IPS-NIHi11 (cell line): ENCODE data around the gene ATG9B.
A peak's percentile ranks its signal among the peaks of the same experiment; 100 is the strongest.

Experiments used
- DNase-seq: peaks from one replicate; pipeline ENCODE4 v3.0.0; 2012; ENCODE audit warnings: mixed read lengths, low spot score

The ATG9B gene, protein sequence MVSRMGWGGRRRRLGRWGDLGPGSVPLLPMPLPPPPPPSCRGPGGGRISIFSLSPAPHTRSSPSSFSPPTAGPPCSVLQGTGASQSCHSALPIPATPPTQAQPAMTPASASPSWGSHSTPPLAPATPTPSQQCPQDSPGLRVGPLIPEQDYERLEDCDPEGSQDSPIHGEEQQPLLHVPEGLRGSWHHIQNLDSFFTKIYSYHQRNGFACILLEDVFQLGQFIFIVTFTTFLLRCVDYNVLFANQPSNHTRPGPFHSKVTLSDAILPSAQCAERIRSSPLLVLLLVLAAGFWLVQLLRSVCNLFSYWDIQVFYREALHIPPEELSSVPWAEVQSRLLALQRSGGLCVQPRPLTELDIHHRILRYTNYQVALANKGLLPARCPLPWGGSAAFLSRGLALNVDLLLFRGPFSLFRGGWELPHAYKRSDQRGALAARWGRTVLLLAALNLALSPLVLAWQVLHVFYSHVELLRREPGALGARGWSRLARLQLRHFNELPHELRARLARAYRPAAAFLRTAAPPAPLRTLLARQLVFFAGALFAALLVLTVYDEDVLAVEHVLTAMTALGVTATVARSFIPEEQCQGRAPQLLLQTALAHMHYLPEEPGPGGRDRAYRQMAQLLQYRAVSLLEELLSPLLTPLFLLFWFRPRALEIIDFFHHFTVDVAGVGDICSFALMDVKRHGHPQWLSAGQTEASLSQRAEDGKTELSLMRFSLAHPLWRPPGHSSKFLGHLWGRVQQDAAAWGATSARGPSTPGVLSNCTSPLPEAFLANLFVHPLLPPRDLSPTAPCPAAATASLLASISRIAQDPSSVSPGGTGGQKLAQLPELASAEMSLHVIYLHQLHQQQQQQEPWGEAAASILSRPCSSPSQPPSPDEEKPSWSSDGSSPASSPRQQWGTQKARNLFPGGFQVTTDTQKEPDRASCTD

DNA sequence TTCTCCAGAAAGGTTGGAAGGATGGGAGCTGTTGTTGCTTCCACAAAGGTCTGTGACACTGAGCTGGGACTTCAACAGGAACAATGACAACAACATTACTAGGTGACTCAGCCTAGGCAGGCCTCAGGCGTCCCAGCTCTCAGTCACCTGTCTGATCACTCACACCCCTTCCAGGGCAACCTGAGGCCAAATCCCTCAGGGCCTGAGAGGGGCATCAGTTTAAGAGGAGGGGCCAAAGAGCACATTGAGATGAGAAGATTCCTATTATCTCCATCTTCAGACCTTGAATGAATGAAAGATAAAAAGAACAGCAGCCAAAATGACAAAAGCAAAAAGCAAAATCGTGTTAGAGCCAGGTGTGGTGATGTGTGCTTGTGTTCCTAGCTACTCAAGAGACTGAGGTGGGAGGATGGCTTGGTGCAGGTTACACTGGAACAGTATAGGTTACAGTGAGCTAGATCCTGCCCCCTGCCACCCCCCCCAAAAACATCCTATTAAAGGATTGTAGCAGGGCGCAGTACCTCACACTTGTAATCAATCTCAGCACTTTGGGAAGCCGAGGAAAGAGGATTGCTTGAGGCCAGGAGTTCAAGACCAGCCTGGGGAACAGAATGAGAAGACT, at the start of gene ATG9B:
ATG9B (minus strand) TSS at position 60 of the 622 bp plus-strand sequence. CDS start 71 bp downstream, outside the sequence.
- DNase-seq, result no peak

DNA sequence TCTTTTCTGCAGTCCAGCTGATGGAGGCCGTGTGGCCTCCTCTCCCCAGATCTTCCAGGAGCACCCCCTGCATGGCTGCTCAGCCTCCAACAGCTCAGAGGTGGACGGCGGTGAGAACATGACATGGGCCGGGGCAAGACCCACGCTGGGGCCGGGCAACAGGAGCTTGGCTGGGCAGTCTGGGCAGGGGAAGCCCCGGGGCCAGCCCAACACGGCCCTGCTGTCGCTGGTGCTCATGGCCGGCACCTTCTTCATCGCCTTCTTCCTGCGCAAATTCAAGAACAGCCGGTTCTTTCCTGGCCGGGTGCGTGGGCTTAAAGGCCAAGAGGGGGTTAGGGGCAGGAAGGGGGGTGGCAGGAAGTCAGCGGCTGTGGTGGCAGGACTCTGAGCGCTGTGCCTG, 49.7 kb upstream of the ATG9B start:
- DNase-seq, result no peak

DNA sequence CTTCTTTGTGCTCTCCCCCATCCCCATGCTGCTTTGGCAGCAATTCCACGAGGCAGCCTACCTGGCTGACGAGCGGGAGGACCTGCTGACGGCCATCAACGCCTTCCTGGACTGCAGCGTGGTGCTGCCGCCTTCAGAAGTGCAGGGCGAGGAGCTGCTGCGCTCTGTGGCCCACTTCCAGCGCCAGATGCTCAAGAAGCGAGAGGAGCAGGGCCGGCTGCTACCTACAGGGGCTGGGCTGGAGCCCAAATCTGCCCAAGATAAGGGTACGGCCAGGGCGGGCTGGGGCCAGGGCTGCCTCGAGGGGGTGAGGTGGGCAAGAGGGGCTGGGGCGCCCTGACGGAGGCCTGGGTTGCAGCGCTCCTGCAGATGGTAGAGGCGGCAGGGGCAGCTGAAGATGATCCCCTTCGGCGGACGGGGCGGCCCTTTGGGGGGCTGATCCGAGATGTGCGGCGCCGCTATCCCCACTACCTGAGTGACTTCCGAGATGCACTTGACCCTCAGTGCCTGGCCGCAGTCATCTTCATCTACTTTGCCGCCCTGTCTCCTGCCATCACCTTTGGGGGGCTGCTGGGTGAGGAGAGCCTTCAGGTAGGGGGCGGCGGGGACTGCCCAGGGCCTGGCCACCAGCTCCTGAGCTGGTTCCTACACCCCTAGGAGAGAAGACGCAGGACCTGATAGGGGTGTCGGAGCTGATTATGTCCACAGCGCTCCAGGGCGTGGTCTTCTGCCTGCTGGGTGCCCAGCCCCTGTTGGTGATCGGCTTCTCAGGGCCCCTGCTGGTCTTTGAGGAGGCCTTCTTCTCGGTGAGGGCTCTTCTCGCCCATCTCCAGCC, 47.0 kb upstream of the ATG9B start:
- DNase-seq, result no peak

DNA sequence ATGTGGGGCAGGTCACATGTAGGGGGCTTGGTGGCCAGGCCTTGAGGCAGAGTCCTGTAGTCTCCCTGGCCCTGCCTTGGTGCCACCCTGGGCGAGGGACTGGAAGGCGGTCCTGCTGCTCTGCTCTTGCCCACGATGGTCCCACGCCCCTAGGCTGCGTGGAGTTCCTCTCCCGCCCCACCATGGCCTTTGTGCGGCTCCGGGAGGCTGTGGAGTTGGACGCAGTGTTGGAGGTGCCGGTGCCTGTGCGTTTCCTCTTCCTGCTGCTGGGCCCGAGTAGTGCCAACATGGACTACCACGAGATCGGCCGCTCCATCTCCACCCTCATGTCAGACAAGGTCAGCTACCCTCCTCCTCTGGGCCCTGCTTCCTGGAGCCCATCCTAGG, 46.3 kb upstream of the ATG9B start:
- DNase-seq, result no peak

DNA sequence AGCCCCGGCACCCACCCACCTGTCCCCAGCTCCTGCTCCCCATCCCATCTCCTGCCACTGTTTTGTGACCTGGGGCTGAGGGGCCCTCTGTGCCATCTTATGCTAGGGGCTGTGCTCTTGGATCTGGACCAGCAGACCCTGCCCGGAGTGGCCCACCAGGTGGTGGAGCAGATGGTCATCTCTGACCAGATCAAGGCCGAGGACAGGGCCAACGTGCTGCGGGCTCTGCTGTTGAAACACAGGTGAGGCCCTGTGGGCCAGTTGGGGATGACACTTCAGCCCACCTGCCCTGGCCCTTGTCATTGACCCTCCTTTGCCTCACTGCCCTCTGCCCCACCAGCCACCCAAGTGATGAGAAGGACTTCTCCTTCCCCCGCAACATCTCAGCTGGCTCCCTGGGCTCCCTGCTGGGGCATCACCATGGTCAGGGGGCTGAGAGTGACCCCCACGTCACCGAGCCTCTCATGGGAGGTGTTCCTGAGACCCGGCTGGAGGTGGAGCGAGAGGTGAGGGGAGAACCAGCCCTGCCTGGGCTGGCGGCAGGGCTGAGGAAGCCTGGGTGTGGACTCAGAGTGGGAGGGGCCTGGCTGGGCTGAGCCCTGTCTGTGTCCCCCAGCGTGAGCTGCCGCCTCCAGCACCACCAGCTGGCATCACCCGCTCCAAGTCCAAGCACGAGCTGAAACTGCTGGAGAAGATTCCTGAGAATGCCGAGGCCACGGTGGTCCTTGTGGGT, 45.7 kb upstream of the ATG9B start:
- no peak for DNase-seq

DNA sequence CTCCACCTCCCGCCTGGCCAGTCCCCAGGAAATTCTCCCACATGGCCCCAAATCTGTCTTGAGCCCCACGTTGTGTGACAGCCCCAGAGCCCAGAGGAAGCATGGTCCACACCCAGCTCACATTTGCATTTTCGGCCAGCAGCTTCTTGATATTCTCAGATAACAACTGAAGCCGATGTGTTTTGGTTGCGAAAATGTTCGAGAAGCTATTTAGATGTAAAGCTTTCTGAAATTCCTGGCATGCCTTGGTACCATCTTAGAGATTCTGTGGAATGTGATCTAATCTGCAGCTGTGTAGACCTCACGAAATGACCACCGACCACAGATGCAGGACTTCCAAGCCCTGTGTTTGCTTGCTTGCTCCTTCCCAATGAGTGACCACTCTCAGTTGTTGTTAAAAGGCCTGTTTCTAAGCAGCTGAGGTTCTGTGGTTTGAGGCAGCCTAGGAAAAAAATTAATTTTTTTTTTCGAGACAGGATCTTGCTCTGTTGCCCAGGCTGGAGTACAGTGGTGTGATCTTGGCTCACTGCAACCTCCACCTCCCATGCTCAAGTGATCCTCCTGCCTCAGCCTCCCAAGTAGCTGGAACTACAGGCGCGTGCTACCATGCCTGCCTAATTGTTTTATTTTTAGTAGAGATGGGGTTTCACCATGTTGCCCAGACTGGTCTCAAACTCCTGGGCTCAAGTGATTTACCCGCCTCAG, 43.9 kb upstream of the ATG9B start:
- no peak for DNase-seq

DNA sequence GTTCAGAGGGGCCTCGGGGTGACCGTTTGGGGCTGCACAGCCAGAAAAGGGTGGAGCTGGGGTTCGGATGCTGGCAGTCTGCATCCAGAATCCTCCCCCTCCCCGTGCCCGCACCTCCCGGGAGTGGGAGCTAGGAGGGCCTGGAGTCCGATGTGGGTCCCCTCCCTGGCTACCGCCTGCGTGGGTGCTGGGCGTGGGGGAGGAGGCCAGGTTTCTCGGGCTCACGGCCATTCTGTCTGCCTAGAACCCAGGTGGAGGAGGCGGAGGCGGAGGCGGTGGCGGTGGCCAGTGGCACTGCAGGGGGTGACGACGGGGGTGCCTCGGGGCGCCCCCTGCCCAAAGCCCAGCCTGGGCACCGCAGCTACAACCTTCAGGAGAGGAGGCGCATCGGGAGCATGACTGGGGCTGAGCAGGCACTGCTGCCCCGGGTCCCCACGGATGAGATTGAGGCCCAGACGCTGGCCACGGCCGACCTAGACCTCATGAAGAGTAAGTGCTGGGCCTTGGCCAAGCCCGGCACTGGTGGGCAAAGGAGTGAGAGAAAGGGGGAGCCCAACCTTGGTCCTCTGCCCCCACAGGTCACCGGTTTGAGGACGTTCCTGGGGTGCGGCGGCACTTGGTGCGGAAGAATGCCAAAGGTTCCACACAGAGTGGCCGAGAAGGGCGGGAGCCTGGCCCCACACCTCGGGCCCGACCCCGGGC, 42.1 kb upstream of the ATG9B start:
- no peak for DNase-seq

DNA sequence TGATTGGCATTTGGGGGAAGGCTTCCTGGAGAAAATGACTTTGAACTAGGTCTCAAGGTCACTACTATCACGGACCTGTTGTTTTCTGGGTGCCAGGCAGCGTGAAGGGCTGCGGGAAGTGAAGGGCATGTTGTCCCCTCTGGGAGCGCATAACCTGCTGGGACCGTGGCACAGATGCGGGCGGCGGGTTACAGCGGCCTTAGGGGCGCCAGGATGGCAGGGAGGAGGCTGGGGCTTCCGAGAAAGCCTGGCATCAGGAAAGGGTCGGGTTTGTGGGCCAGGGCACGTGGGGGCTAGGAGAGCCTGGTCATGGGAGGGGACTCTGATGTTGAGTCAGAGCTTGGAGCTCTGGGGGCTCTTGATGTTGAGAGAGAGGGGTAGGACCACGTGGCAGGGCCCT, 41.2 kb upstream of the ATG9B start:
- DNase-seq, result no peak

DNA sequence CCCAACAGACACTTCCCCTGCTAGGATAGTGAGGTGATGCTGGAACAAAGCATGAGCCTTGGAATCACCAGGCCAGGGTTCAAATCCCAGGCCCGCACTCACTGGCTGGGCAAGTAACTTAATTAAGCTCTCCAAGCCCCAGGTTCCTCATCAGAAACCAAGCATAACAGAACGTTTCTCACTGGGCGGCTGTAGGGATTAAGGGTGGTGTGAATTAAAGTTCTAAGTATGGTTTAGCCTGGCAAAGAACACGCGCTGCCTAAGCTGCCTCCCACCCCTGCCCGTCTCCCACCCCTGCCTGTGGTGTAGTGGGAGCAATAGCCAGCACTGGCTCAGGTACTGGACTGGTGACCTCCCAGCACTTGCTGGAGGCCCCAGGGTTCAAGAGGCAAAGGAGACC, 40.7 kb upstream of the ATG9B start:
- no peak for DNase-seq

DNA sequence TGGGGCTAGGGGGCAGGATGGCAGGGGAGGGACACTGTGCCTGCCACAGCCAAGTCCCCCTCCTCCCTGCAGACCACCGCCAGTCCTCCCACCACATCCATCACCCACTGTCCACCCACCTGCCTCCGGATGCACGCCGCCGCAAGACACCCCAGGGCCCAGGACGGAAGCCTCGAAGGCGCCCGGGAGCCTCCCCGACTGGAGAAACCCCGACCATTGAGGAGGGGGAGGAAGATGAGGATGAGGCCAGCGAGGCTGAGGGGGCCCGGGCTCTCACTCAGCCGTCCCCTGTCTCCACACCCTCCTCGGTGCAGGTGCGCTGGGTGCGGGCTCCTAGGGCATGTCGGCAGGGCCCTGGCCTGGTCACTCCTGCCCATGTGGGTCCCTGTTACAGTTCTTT, 40.2 kb upstream of the ATG9B start:
- no peak for DNase-seq

DNA sequence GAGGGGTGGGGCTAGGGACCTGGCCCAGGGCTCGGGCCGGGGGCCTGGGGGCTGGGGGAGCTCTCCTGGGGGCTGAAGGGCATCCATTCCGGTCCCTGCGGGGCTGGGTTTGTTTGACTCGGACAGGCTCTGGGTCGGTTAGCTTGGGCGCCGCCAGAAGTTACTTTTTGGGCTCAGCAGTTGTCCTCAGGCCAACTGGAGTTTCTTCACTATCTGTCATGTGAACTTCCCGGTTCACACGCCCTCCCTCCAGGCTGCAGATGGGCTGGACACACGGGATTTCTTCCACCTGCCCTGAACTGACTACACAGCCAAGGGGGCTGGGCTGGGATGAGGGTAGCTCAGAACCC, 38.9 kb upstream of the ATG9B start:
- no peak for DNase-seq

DNA sequence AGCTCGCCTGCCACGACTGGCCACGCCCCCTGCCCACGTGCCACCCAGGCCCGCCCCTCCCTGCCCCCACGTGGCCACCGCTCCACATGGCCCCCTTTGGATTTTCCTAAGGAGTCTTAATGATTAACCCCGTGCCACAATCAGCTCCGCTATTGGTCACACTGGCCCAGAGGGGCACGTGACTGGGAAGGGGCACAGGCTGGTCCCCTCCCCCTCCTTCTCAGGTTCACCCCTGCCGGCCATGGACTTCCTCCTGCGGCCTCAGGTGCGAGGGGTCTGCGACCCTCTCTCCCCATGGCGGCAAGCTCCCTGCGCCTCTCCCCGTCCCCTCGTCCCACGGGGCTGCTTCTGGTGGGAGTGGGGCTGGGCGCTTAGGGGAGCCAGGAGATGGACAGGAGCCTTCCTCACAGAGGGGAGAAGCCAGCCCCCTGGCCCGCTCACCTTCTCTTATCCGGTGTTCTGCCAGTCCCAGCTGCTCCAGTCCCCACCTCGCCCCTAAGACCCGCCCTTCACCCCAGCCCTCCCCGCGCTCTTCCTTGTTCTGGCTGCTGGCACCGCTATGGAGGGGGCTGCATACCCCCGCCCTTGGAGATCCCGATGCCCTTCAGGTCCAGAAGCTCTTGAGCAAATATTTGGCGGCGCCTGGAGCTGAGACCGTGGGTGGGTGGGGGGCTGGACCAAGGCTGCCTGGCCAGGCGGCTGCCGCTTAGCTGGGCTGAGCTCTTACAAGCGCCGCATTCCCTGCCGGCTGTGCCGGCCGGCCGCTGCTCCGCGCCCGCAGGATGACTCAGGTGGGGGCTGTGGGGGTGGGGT, 38.3 kb upstream of the ATG9B start:
- peak; percentile 85 for DNase-seq

DNA sequence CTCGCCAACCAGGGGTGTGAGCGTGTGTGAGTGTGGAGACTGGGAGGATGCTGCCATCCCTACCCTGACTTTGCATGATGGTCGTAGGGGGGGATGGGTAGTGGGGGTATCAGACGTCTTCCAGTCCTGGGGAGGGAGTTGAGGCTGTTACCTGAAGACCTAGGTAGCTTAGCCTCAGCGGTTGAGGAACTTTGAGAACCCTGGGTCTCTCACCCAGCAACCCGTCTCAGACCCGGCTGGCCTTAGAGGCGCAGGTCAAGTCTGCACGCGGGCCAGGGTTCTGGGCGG, 37.8 kb upstream of the ATG9B start:
- no peak for DNase-seq

DNA sequence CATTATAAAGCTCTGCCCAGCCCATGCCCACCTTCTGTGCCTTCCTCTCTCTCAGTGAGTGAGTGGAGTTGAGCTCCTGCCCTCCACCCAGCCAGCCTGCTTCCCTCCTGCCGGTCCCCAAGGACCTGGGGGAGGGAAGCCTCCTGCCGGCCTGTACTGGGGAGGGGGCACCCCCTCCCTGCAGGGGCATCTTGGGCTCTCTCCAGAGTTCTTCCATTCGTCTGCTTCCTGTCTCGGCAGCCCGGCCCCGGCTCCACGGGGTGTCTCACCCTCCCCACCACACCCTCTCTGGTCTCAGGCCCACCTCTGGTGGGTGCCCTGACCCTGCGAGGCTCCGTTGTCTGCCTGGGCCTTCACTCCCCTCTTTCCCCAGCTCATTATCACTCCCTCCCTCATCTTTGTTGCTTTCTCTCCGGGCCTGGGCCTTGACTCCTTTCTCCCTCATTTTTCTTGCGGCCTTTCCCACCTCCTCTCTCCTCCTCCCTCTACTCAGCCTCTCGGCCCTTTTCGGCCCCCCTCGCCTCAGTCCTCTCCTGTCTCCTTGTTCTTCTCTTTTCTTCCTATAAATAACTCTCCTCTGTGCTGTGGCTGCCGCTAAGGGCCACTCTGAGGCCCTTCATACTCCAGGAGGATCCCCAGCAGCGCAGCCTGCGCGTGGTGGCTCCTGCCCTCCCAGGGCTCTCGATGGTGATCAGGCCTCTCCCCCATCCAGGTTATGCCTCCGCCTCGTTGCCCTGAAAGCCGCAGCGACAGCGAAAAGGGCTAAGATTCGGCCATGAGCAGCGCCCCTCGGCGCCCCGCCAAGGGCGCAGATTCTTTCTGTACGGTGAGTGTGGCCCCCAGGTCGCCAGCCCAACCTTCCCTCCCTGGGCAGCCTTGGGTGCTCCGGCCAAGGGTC, 37.2 kb upstream of the ATG9B start:
- no peak for DNase-seq

DNA sequence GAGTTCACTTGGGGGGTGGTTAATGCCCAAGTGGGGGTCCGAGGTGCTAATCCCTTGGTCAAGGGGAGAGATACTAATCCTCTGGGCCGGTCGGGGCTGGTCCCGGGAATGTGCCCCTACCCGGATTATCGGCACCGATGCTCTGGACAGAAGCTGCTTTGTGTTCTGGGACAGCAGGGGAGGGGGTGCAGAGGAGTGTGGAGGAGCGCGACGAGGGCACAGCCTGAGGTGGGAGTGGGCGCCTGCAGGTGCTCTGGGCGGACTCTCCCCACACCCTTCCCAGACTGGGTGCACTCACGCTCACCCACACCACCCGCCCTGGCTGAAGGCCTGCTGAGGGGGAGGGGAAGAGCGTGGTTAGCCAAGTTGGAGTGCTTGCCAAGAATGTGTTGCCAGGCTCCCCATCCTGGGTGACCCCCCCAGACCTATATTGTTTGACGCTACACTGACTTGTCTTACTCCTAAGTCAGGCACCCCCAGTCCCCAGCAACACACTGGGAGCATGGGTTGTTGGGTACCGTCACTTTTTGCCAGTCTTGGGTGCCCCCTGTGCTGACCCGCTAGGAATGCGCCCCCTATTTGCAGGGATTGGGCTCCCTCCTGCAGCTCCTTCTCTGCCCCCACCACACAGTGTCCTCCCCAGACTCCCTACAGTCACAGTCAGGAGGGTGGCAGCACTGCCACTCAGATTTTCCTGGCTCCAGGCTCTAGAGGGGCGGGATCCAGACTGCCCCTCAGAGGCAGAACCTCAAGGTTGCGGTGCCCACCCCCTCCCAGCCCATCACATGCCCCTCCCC, 36.3 kb upstream of the ATG9B start:
- DNase-seq, result no peak

DNA sequence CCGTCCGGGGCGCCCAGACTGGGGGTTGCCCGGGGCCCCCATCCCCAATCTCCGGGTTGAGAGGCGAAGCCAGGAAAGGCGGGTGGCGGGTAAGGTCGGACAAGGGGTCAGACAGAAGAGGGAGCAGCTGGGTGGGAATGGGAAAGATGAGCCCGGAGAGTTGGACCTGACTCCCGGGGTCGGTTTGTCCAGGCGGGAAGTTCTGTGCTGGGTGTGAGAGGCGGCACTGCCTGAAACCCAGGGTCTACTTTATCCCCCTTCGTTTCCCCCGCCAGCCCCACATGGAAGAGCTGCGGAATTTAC, 35.8 kb upstream of the ATG9B start:
- no peak for DNase-seq

DNA sequence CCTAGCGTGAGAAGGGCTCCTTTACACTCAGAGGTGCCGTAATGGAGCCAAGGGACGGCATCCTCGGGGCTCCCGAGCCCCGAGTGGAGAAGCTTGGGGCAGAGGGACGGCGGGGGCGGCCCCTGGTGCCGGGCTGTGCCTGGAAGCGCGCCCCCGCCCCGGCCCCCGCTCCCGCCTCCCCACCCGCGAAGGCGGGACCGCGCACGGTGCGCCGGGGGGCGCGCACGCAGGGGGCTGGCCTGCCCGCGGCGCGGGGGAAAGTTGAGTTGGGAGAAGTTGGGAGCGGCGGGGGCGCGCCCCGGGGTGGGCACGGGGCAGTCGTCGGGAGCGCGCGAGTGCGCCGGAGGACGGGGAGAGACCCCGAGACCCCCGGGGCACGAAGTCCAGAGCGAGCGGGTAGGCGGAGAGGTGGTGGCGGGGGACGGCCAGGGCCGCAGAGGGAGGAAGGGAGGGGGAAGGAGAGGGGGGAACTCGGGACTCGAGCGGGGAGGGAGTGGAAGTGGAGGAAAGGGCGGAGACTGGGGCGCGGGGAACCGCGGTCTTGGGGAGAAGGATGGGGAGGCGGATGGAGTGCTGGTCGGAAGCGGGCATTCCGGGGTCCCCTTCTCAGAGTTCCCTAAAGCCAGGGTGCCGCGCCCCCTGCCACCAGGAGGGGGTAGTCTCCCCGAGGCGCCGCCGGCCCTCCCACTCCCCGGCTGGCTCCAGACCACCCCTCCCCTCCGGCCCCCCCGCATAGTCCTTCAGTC, 35.2 kb upstream of the ATG9B start, which contains the start of gene SLC4A2:
SLC4A2 (plus strand) TSS at position 223 of the 746 bp plus-strand sequence. CDS start 2,399 bp downstream, outside the sequence.
- DNase-seq, result peak; percentile 85
